A549 treated with CORT108297 at 1 μM for 4 hours (cell line): ENCODE data around the gene KRAS. TPM values are rescaled to one million over a fixed set of nuclear protein-coding genes. Genes with fewer than 3 reads are reported as not detected.

Source experiments
- total RNA-seq: library from RNA; stranded (reverse); fragments of 200-300 nt; extraction: Qiagen RNA extraction; gene quantifications from 5 replicates; pipeline ENCODE4 v1.2.3, GENCODE V29; 2022

The KRAS gene
- total RNA-seq = 10.5 to 17.4 TPM (median 13.8 TPM) in 5 replicates

DNA sequence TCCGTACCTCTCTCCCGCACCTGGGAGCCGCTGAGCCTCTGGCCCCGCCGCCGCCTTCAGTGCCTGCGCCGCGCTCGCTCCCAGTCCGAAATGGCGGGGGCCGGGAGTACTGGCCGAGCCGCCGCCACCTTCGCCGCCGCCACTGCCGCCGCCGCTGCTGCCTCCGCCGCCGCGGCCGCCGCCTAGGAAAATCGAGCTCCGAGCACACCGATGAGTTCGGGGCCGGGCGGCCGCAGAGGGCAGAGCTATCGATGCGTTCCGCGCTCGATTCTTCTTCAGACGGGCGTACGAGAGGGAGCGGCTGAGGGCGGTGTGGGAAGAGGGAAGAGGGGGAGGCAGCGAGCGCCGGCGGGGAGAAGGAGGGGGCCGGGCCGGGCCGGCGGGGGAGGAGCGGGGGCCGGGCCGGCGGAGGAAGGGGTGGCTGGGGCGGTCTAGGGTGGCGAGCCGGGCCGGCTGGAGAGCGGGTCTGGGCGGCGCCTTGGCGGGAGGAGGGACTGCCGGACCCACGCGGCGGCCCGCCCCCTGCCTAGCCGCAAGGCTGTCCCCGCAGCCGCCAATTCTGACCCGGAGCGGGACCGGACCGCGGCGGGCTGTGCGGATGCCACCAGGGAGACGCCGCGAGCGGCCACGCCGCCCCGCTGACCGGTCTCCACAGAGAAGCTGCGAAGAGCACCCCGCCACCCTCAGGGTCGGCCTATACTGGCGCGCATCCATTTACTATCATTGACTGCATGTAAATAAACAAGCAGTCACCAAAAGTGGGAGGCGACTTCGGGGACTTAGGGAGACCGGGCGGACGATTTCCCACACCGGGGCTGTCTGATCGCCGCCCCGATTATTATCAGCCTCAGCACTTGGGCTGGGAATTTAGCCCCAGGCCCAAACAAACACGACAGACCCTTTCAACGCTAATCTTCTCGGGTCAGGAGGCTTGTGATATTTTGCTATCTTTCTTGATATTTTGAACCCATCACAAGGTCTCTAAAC, at the start of gene KRAS:
KRAS (minus strand) TSS at position 186 of the 987 bp plus-strand sequence.

DNA sequence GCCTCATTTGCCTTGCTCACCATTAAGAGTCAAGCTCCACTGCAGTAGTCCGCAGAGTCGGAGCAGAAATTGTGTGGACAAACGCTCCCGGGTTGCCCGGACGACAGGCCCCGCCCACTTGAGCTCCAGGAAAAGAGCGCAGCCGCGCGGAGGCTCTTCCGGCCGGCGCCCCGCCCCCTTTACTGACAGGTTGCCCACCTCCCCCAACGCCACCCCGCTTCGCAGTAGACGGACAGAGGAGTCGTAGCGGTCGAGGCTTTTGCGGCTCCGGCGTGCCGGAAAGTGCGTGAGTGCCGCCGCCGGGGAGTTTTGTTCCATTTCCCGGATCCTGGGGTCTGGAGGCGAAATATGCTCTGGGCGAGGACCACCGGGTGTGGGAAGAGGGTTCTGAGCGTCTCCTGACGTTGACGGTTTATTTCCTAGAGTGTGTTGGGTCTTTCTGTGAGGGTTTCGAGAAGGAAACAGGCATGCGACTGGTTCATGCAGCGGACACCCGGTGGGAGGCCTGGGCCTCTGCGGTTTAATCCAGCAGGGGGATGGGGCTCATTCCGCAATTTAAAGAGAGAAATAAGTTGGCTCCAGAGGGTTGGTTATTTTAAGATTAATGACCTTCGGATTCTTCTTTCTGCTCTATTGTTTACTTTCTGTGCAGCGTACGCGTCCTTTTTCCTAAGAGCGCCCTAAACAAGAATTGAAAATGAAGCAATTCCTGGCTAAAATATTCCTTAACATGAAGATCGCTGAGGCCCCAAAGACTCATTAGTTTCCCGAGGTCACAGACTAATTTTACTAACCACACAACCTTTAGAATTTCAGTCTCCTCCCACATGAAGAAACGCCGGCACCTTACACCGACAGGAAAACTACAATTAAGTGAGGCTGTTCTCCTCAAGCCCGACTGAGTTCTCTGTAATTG, 55.4 kb downstream of the KRAS start, which contains the start of the genes DNAI7 and ETFRF1:
DNAI7 (minus strand) TSS at position 105 of the 916 bp plus-strand sequence; CDS start at position 23, 82 bp downstream.
ETFRF1 (plus strand) TSS at position 182 of the 916 bp plus-strand sequence. CDS start 8,720 bp downstream, outside the sequence.

Other genes starting within 250 kb of the KRAS start
- gene DNAI7, start 55.8 kb downstream of the KRAS start, total RNA-seq = 0.13 to 0.91 TPM (median 0.18 TPM) in 5 replicates
- 8.5 to 12.0 TPM (median 9.2 TPM) in 5 replicates for gene ETFRF1, start 55.7 kb downstream of the KRAS start, total RNA-seq